GM21528 (cell line): ENCODE results near the gene AHRR.
"Not testable (repeated sequence)": the region's sequence is repeated elsewhere in the genome, so short reads cannot be mapped to it uniquely, and the experiment has no call there.

Experiments
- ATAC-seq: cut with Tn5 transposase; IDR thresholded peaks from one replicate; pipeline ENCODE4 v1.9.1; 2021; ENCODE audit warnings: mild to moderate bottlenecking, moderate library complexity; ENCODE audit not compliant: unreplicated experiment, low FRiP score

Gene AHRR

GRCh38 chr5:362978-363765 lies 41.7 kb downstream of the AHRR start:
- ATAC-seq: no peak

GRCh38 chr5:364497-364896 lies 43.0 kb downstream of the AHRR start:
- no peak for ATAC-seq

- no peak for ATAC-seq
Measured at GRCh38 chr5:366541-367357, 45.2 kb downstream of the AHRR start.

GRCh38 chr5:367358-368130 lies 46.0 kb downstream of the AHRR start:
- ATAC-seq: no peak

- ATAC-seq: peak; percentile 45
Measured at GRCh38 chr5:368183-369084, 46.9 kb downstream of the AHRR start.

GRCh38 chr5:369151-369868 lies 47.8 kb downstream of the AHRR start:
- no peak for ATAC-seq

- not testable (repeated sequence) for ATAC-seq
Measured at GRCh38 chr5:369869-370236, 48.3 kb downstream of the AHRR start.

GRCh38 chr5:370311-370958 lies 48.9 kb downstream of the AHRR start:
- ATAC-seq: no peak

GRCh38 chr5:370959-371810 lies 49.7 kb downstream of the AHRR start:
- no peak for ATAC-seq

GRCh38 chr5:371811-372555 lies 50.5 kb downstream of the AHRR start:
- ATAC-seq: no peak

GRCh38 chr5:372556-372995 lies 51.1 kb downstream of the AHRR start:
- ATAC-seq: no peak

- peak; percentile 2 for ATAC-seq
Measured at GRCh38 chr5:372996-373709, 51.6 kb downstream of the AHRR start.

GRCh38 chr5:373710-374602 lies 52.4 kb downstream of the AHRR start:
- ATAC-seq: peak; percentile 40

GRCh38 chr5:374631-375335 lies 53.3 kb downstream of the AHRR start:
- ATAC-seq: no peak

- no peak for ATAC-seq
Measured at GRCh38 chr5:375336-375920, 53.9 kb downstream of the AHRR start.
